ENCODE results near the gene RCVRN. TPM values are rescaled to one million over a fixed set of nuclear protein-coding genes. Genes with fewer than 3 reads are reported as not detected.

Gene RCVRN
- under 1 TPM in 2 of 4 donors, not detected in 2; 0.12 to 0.38 TPM for polyA plus RNA-seq
- long read RNA-seq, donor 1 = 0 reads
- long read RNA-seq, donor 2 = 0 reads
- long read RNA-seq, donor 3 = 0 reads
- long read RNA-seq, donor 4 = 0 reads
- long read RNA-seq, donor 5 = 0 reads
- long read RNA-seq, donor 6 = 0 reads
- long read RNA-seq, donor 7 = 0 reads
- long read RNA-seq, donor 8 = 0 reads
- long read RNA-seq, donor 9 = 0 reads
- long read RNA-seq, donor 10 = 0 reads

DNA sequence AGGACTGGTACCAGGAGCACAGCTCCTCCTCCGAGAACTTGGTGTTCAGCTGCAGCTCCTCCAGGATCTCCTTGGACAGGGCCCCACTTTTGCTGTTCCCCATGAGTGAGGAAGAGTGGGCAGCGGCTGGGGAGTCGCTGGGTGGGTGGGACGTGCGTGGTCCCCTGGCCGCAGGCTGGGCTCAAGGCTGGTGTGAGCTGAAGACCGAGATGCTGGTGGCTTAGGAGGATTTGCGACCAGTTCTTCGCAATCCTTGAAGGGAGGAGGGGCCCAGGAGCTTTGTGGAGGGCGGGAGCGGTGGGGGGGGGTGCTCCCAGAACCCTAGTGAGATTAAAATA lies at the start of gene RCVRN:
TSS of gene RCVRN (minus strand) at position 194 of the 338 bp plus-strand sequence. CDS start at position 103, 91 bp downstream.
- 77 to 91% (median 88%) methylated on average over 11 of the region's 11 CpGs for WGBS, 3 donors

DNA sequence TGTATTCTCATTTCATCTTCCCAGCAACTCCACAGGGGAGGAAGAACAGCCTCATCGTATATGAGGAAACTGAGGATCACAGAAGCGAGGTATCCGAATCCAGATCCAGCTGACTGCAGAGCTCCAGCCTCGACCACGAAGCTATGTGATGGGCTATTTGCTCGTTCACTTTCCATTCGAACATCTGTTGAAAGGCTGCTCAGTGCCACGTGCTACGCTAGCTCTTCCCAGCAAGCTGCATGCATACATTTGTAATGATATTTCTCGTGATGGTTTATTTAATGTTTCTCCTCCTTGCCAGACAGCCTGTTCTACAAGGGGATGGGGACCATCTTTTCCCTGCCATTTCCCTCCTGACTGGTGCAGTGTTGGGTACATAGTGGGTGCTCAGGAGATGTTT lies 48.4 kb upstream of the RCVRN start:
- no peak for FAIRE-seq
- Histone ChIP-seq H3K27ac (ENCODE audit: low read depth in 1 of 3, low read length in 2 of 3) (no peak overlapping the region), H3K4me3 (ENCODE audit: low read depth in 1 of 3, low read length in 3 of 3) (no peak overlapping the region), H3K36me3 (ENCODE audit: control insufficient read depth in 3 of 3, insufficient read depth in 2 of 3, low read depth in 1 of 3, low read length in 3 of 3) (peaks cover 0 to 5% (median 0%) of the 10 kb centered on the region in 3 donors), H3K4me1 (ENCODE audit: control insufficient read depth in 3 of 3, insufficient read depth in 2 of 3, low read depth in 1 of 3, low read length in 2 of 3) (no peaks in the 10 kb centered on the region), H3K27me3 (ENCODE audit: control insufficient read depth in 3 of 3, insufficient read depth in 3 of 3, low read length in 3 of 3) (no peaks in the 10 kb centered on the region), H3K9me3 (ENCODE audit: control insufficient read depth in 2 of 2, insufficient read depth in 1 of 2, low read depth in 1 of 2, low read length in 1 of 2) (no peaks in the 10 kb centered on the region)
- no peak for DNase-seq
- 70 to 74% (median 72%) methylated on average over 10 of the region's 10 CpGs for WGBS, 3 donors

More for the DNA sequence above, at the start of gene RCVRN:
- Histone ChIP-seq H3K36me3 (ENCODE audit: control insufficient read depth in 3 of 3, insufficient read depth in 2 of 3, low read depth in 1 of 3, low read length in 3 of 3) (no peaks in the 10 kb centered on the region), H3K27ac (ENCODE audit: low read depth in 1 of 3, low read length in 2 of 3) (no peak within 1 kb of the TSS), H3K4me1 (ENCODE audit: control insufficient read depth in 3 of 3, insufficient read depth in 2 of 3, low read depth in 1 of 3, low read length in 2 of 3) (peaks cover 0 to 5% (median 0%) of the 10 kb centered on the region in 3 donors), H3K9me3 (ENCODE audit: control insufficient read depth in 2 of 2, insufficient read depth in 1 of 2, low read depth in 1 of 2, low read length in 1 of 2) (no peaks in the 10 kb centered on the region), H3K27me3 (ENCODE audit: control insufficient read depth in 3 of 3, insufficient read depth in 3 of 3, low read length in 3 of 3) (peaks cover 0 to 3% (median 0%) of the 10 kb centered on the region in 3 donors), H3K4me3 (ENCODE audit: low read depth in 1 of 3, low read length in 3 of 3) (no peak within 1 kb of the TSS)
- DNase-seq (no peak), FAIRE-seq (no peak)

DNA sequence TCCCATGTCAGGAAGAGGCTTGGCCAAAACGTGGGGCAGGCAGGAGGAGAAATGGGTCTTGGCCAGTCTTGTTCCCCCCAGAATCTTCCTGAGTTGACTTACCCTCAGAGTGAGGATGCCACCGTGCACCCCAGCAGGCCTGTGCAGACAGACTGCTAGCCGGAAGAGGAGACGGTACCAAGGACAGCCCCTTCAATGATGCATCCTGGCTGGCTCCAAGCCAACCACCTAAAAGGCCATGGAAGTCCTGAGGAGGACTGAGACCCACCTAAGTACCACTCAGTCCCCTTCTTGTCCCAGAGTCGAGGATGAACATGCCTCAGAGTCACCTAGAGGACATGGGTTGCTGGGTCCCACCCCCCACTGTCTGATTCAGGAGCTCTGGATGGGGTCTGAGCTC lies 46.7 kb upstream of the RCVRN start:
- Histone ChIP-seq H3K9me3 (ENCODE audit: control insufficient read depth in 2 of 2, insufficient read depth in 1 of 2, low read depth in 1 of 2, low read length in 1 of 2) (no peaks in the 10 kb centered on the region), H3K4me3 (ENCODE audit: low read depth in 1 of 3, low read length in 3 of 3) (no peak overlapping the region), H3K27ac (ENCODE audit: low read depth in 1 of 3, low read length in 2 of 3) (no peak overlapping the region), H3K36me3 (ENCODE audit: control insufficient read depth in 3 of 3, insufficient read depth in 2 of 3, low read depth in 1 of 3, low read length in 3 of 3) (peaks cover 0 to 5% (median 0%) of the 10 kb centered on the region in 3 donors), H3K4me1 (ENCODE audit: control insufficient read depth in 3 of 3, insufficient read depth in 2 of 3, low read depth in 1 of 3, low read length in 2 of 3) (no peaks in the 10 kb centered on the region), H3K27me3 (ENCODE audit: control insufficient read depth in 3 of 3, insufficient read depth in 3 of 3, low read length in 3 of 3) (no peaks in the 10 kb centered on the region)
- FAIRE-seq = no peak
- no peak for DNase-seq
- WGBS, 3 donors = 62 to 75% (median 63%) methylated on average over 5 of the region's 5 CpGs

DNA sequence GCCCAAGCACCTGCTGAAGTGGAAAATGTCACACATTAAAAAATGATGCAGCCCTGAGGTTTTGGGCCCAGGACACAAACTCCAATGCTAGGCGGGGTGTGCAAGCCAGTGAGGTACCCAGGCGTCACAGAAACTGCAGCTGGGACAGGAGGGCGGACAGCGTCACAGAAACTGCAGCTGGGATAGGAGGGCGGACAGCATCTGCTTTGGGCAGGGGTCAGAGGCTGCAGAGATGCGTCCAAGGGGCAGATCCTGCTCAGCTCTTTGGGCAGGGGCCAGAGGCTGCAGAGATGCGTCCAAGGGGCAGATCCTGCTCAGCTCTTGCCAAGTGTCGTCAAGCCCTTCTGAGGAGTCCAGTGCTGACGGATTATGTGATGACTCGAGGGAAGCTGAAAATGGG lies 43.9 kb upstream of the RCVRN start:
- WGBS, 3 donors = 70 to 74% (median 71%) methylated on average over 10 of the region's 10 CpGs
- FAIRE-seq (no peak), DNase-seq (no peak)
- no peaks in the 10 kb centered on the region for H3K4me1 ChIP-seq (ENCODE audit: control insufficient read depth in 3 of 3, insufficient read depth in 2 of 3, low read depth in 1 of 3, low read length in 2 of 3)
- no peaks in the 10 kb centered on the region for H3K27me3 ChIP-seq (ENCODE audit: control insufficient read depth in 3 of 3, insufficient read depth in 3 of 3, low read length in 3 of 3)
- H3K9me3 ChIP-seq (ENCODE audit: control insufficient read depth in 2 of 2, insufficient read depth in 1 of 2, low read depth in 1 of 2, low read length in 1 of 2) = no peaks in the 10 kb centered on the region
- H3K4me3 ChIP-seq (ENCODE audit: low read depth in 1 of 3, low read length in 3 of 3) = no peak overlapping the region
- H3K36me3 ChIP-seq (ENCODE audit: control insufficient read depth in 3 of 3, insufficient read depth in 2 of 3, low read depth in 1 of 3, low read length in 3 of 3) = peaks cover 0 to 10% (median 5%) of the 10 kb centered on the region in 3 donors
- H3K27ac ChIP-seq (ENCODE audit: low read depth in 1 of 3, low read length in 2 of 3) = no peak overlapping the region

- DNase-seq (no peak), FAIRE-seq (no peak)
- Histone ChIP-seq H3K9me3 (ENCODE audit: control insufficient read depth in 2 of 2, insufficient read depth in 1 of 2, low read depth in 1 of 2, low read length in 1 of 2) (no peaks in the 10 kb centered on the region), H3K27ac (ENCODE audit: low read depth in 1 of 3, low read length in 2 of 3) (no peak overlapping the region), H3K4me1 (ENCODE audit: control insufficient read depth in 3 of 3, insufficient read depth in 2 of 3, low read depth in 1 of 3, low read length in 2 of 3) (no peaks in the 10 kb centered on the region), H3K36me3 (ENCODE audit: control insufficient read depth in 3 of 3, insufficient read depth in 2 of 3, low read depth in 1 of 3, low read length in 3 of 3) (peaks cover 0 to 18% (median 5%) of the 10 kb centered on the region in 3 donors), H3K4me3 (ENCODE audit: low read depth in 1 of 3, low read length in 3 of 3) (no peak overlapping the region), H3K27me3 (ENCODE audit: control insufficient read depth in 3 of 3, insufficient read depth in 3 of 3, low read length in 3 of 3) (no peaks in the 10 kb centered on the region)
- WGBS, 3 donors = 75 to 85% (median 82%) methylated on average over 7 of the region's 7 CpGs
Observed at GRCh38 chr17:9944704-9945103, 39.6 kb upstream of the RCVRN start.

DNA sequence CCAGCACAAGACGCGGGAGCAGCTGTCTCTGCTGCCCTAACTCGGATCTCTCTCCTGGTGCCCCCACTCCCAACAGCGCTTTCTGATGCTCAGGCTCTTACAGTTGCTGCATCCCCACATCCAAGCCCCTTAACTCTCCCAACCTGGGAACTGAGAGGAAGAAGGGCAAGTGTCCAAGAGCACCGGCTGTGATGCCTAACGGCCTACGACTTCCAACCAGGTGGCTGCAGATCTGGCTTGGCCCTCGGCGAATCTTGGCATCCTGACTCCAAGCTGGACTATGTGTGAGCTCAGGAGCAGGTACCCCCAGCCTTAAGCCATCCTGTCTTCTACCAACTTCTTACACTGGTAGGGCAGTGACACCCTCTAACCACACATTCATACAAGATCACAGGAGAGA lies 38.3 kb upstream of the RCVRN start:
- H3K4me1 ChIP-seq (ENCODE audit: control insufficient read depth in 3 of 3, insufficient read depth in 2 of 3, low read depth in 1 of 3, low read length in 2 of 3) = no peaks in the 10 kb centered on the region
- H3K36me3 ChIP-seq (ENCODE audit: control insufficient read depth in 3 of 3, insufficient read depth in 2 of 3, low read depth in 1 of 3, low read length in 3 of 3) = peaks cover 0 to 16% (median 5%) of the 10 kb centered on the region in 3 donors
- DNase-seq = no peak
- H3K27ac ChIP-seq (ENCODE audit: low read depth in 1 of 3, low read length in 2 of 3) = no peak overlapping the region
- H3K4me3 ChIP-seq (ENCODE audit: low read depth in 1 of 3, low read length in 3 of 3) = no peak overlapping the region
- H3K9me3 ChIP-seq (ENCODE audit: control insufficient read depth in 2 of 2, insufficient read depth in 1 of 2, low read depth in 1 of 2, low read length in 1 of 2) = peaks cover 0 to 5% of the 10 kb centered on the region in 2 donors
- 84 to 87% (median 86%) methylated on average over 9 of the region's 9 CpGs for WGBS, 3 donors
- FAIRE-seq = no peak
- no peaks in the 10 kb centered on the region for H3K27me3 ChIP-seq (ENCODE audit: control insufficient read depth in 3 of 3, insufficient read depth in 3 of 3, low read length in 3 of 3)

DNA sequence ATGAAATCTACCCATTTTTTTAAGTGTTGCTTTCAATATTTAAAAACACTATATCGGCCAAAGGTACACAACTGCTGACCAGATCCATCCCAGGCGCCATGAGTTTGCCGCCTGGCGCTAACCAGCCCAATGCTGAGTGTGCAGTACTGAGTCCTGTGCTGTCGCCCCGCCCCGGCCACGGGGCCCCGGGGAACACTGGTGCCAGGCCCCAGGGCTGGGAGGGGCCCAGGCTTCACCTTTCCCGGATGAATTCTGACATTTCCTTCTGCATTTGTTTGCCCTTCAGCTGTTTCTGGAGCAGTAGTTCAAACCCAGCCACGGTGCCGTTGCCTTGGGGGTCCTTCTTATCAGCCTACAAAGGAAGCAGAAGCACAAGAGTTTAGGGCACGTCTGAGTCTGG lies 37.8 kb upstream of the RCVRN start:
- 53 to 71% (median 67%) methylated on average over 13 of the region's 13 CpGs for WGBS, 3 donors
- Histone ChIP-seq H3K27ac (ENCODE audit: low read depth in 1 of 3, low read length in 2 of 3) (no peak overlapping the region), H3K4me1 (ENCODE audit: control insufficient read depth in 3 of 3, insufficient read depth in 2 of 3, low read depth in 1 of 3, low read length in 2 of 3) (no peaks in the 10 kb centered on the region), H3K27me3 (ENCODE audit: control insufficient read depth in 3 of 3, insufficient read depth in 3 of 3, low read length in 3 of 3) (no peaks in the 10 kb centered on the region), H3K36me3 (ENCODE audit: control insufficient read depth in 3 of 3, insufficient read depth in 2 of 3, low read depth in 1 of 3, low read length in 3 of 3) (peaks cover 0 to 16% (median 5%) of the 10 kb centered on the region in 3 donors), H3K9me3 (ENCODE audit: control insufficient read depth in 2 of 2, insufficient read depth in 1 of 2, low read depth in 1 of 2, low read length in 1 of 2) (peaks cover 0 to 8% of the 10 kb centered on the region in 2 donors), H3K4me3 (ENCODE audit: low read depth in 1 of 3, low read length in 3 of 3) (no peak overlapping the region)
- no peak for FAIRE-seq
- no peak for DNase-seq

DNA sequence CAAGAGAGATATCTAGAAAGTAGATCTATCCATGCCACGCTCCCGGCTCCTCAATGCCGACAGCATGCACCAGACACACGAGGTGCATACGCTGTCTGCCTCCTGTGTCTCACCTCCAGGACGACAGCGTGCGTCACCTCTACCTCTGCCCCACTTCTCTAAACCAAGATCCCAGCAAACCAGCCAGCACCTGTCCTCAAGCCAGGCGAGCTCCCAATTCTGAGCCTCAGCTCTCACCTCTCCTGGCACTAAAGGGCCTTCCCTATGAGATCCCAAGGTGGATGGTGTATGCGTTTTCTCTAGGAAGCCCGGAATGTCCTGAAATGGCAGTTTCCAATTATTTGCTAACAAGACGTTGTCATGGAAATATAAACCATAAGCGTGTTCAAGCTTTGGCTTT lies 36.2 kb upstream of the RCVRN start:
- no peaks in the 10 kb centered on the region for H3K27me3 ChIP-seq (ENCODE audit: control insufficient read depth in 3 of 3, insufficient read depth in 3 of 3, low read length in 3 of 3)
- no peak overlapping the region for H3K27ac ChIP-seq (ENCODE audit: low read depth in 1 of 3, low read length in 2 of 3)
- H3K9me3 ChIP-seq (ENCODE audit: control insufficient read depth in 2 of 2, insufficient read depth in 1 of 2, low read depth in 1 of 2, low read length in 1 of 2) = peaks cover 0 to 12% of the 10 kb centered on the region in 2 donors
- H3K4me3 ChIP-seq (ENCODE audit: low read depth in 1 of 3, low read length in 3 of 3) = no peak overlapping the region
- 86 to 90% (median 87%) methylated on average over 13 of the region's 13 CpGs for WGBS, 3 donors
- DNase-seq = no peak
- peaks cover 0 to 11% (median 5%) of the 10 kb centered on the region in 3 donors for H3K36me3 ChIP-seq (ENCODE audit: control insufficient read depth in 3 of 3, insufficient read depth in 2 of 3, low read depth in 1 of 3, low read length in 3 of 3)
- FAIRE-seq = no peak
- H3K4me1 ChIP-seq (ENCODE audit: control insufficient read depth in 3 of 3, insufficient read depth in 2 of 3, low read depth in 1 of 3, low read length in 2 of 3) = no peaks in the 10 kb centered on the region

DNA sequence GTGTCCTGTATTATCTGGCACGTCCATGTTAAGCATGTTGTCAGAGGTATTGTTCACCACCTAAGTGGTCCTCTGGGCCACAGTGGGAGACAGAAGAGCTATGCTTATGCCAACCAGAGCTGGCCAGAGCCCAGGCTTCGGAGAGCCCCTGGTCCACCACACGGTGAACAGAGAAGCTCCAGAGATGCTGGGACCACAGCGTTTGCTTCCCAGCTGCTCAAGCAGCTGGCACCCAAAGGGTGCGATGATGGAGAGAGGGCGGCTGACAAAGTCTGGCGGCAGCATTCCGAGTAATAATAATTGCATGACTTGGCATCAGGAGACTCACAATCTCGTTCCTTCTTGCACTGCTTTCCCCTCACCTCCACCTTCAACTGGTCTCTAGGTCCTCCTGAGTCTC lies 35.8 kb upstream of the RCVRN start:
- Histone ChIP-seq H3K4me3 (ENCODE audit: low read depth in 1 of 3, low read length in 3 of 3) (no peak overlapping the region), H3K27ac (ENCODE audit: low read depth in 1 of 3, low read length in 2 of 3) (no peak overlapping the region), H3K36me3 (ENCODE audit: control insufficient read depth in 3 of 3, insufficient read depth in 2 of 3, low read depth in 1 of 3, low read length in 3 of 3) (peaks cover 0 to 11% (median 5%) of the 10 kb centered on the region in 3 donors), H3K4me1 (ENCODE audit: control insufficient read depth in 3 of 3, insufficient read depth in 2 of 3, low read depth in 1 of 3, low read length in 2 of 3) (no peaks in the 10 kb centered on the region), H3K27me3 (ENCODE audit: control insufficient read depth in 3 of 3, insufficient read depth in 3 of 3, low read length in 3 of 3) (no peaks in the 10 kb centered on the region), H3K9me3 (ENCODE audit: control insufficient read depth in 2 of 2, insufficient read depth in 1 of 2, low read depth in 1 of 2, low read length in 1 of 2) (peaks cover 0 to 12% of the 10 kb centered on the region in 2 donors)
- no peak for DNase-seq
- WGBS, 3 donors = 78 to 82% (median 79%) methylated on average over 9 of the region's 9 CpGs
- FAIRE-seq = no peak
